ENCODE results near the gene ATAD3A.
"Not testable (repeated sequence)": the region's sequence is repeated elsewhere in the genome, so short reads cannot be mapped to it uniquely, and the experiment has no call there.

GRCh38 chr1:1481811-1482210 lies 30.2 kb upstream of the ATAD3A start:
- TF ChIP-seq CTCF, POLR2A (IDR thresholded peaks at IDR 0.05): not testable (repeated sequence)
